H1 (cell line): ENCODE results near the gene GZMM. TPM values are rescaled to one million over a fixed set of nuclear protein-coding genes. Genes with fewer than 3 reads are reported as not detected.

Experiments
- CTCF ChIA-PET: fragments of 300-600 bp; sonication (Branson Sonifier 250); formaldehyde crosslinking; loops from one replicate; lab custom pipeline; 2021; ENCODE audit not compliant: partially characterized antibody; lab: Charles Lee
- POLR2A ChIA-PET: fragments of 300-600 bp; sonication (Branson Sonifier 250); formaldehyde crosslinking; loops from one replicate; lab custom pipeline; 2021; ENCODE audit warnings: inconsistent platforms; ENCODE audit not compliant: partially characterized antibody; lab: Charles Lee
- DNase-seq, 2 experiments: peaks; one replicate each; pipeline versions ENCODE4 v3.0.0 to v3.0.0-alpha.2; 2010 to 2022; ENCODE audit warnings: low spot score in 2 of 2, low read depth in 1 of 2, mixed read lengths in 1 of 2
- FAIRE-seq: peaks from 2 replicates; lab custom pipeline; 2011; peaks lifted over from hg19 to GRCh38; lab: Jason Lieb, UNC
- H2AFZ ChIP-seq: 2 replicates; pipeline ENCODE4 v1.8.1; 2012; ENCODE audit warnings: low read length, inconsistent platforms
- H2AK5ac ChIP-seq: 2 replicates; pipeline ENCODE4 v1.6.1; 2013; ENCODE audit warnings: low read depth, low read length
- H2BK120ac ChIP-seq: replicated peaks from 2 replicates; pipeline ENCODE3; 2013; ENCODE audit warnings: low read depth, low read length, inconsistent platforms
- H2BK12ac ChIP-seq: 2 replicates; pipeline ENCODE4 v1.6.1; 2013; ENCODE audit warnings: low read depth, low read length
- H2BK15ac ChIP-seq: 2 replicates; pipeline ENCODE4 v1.6.1; 2013; ENCODE audit warnings: low read length
- H2BK20ac ChIP-seq: 2 replicates; pipeline ENCODE4 v1.6.1; 2013; ENCODE audit warnings: low read length
- H2BK5ac ChIP-seq: 2 replicates; pipeline ENCODE4 v1.6.1; 2013; ENCODE audit warnings: low read depth, low read length
- H3K14ac ChIP-seq: 2 replicates; pipeline ENCODE4 v1.6.1; 2013; ENCODE audit warnings: inconsistent platforms; ENCODE audit not compliant: insufficient read length
- H3K18ac ChIP-seq: 2 replicates; pipeline ENCODE4 v1.6.1; 2013; ENCODE audit warnings: low read length; ENCODE audit errors: extremely low read depth
- H3K23ac ChIP-seq: 2 replicates; pipeline ENCODE4 v1.6.1; 2013; ENCODE audit warnings: inconsistent platforms; ENCODE audit not compliant: insufficient read length
- H3K23me2 ChIP-seq: 2 replicates; pipeline ENCODE4 v1.6.1; 2013; ENCODE audit warnings: low read depth, low read length
- H3K27ac ChIP-seq: 2 replicates; pipeline ENCODE4 v1.6.1; 2011; ENCODE audit warnings: low read depth, low read length, inconsistent platforms
- H3K27me3 ChIP-seq, 4 experiments: replicated peaks in 1 of 4; 1 replicate in 1 of 4; 2 replicates in 3 of 4; pipeline versions ENCODE4 v1.6.1 to v1.8.1; 2011 to 2013; ENCODE audit warnings: low read length in 3 of 4, mild to moderate bottlenecking in 3 of 4, inconsistent platforms in 2 of 4, mixed read lengths in 2 of 4, moderate library complexity in 1 of 4; ENCODE audit not compliant: control insufficient read depth in 3 of 4, insufficient read depth in 3 of 4; ENCODE audit errors: extremely low read depth in 1 of 4
- H3K36me3 ChIP-seq, 4 experiments: 2 replicates each; pipeline versions ENCODE4 v1.6.1 to v1.8.1; 2011 to 2013; ENCODE audit warnings: mild to moderate bottlenecking in 4 of 4, low read length in 3 of 4, moderate library complexity in 2 of 4, control low read depth in 1 of 4, inconsistent platforms in 1 of 4; ENCODE audit not compliant: insufficient read depth in 4 of 4, control insufficient read depth in 2 of 4
- H3K4ac ChIP-seq: replicated peaks from 2 replicates; pipeline ENCODE3; 2013; ENCODE audit warnings: low read length, low read depth, mixed read lengths, inconsistent platforms; ENCODE audit not compliant: insufficient read length
- H3K4me1 ChIP-seq, 4 experiments: replicated peaks in 1 of 4; 1 replicate in 1 of 4; 2 replicates in 3 of 4; pipeline versions ENCODE4 v1.6.1 to v1.8.1; 2011 to 2013; ENCODE audit warnings: low read length in 3 of 4, inconsistent platforms in 2 of 4, mixed read lengths in 1 of 4; ENCODE audit not compliant: insufficient read depth in 4 of 4, control insufficient read depth in 3 of 4
- H3K4me2 ChIP-seq, 2 experiments: 2 replicates each; pipeline versions ENCODE4 v1.6.1 to v1.8.1; 2011 to 2013; ENCODE audit warnings: low read depth in 2 of 2, low read length in 2 of 2, control low read depth in 1 of 2, inconsistent platforms in 1 of 2, mild to moderate bottlenecking in 1 of 2; ENCODE audit not compliant: insufficient read depth in 1 of 2
- H3K4me3 ChIP-seq, 4 experiments: fragments of 200-600, 300-600 bp in 1 of 4; sonication (generic), shearing (Covaris generic), sonication (Bioruptor Twin) in 1 of 4; 2 replicates each; pipeline versions ENCODE4 v1.5.1 to v1.8.1; 2011 to 2016; ENCODE audit warnings: low read length in 4 of 4, low read depth in 3 of 4, control low read depth in 2 of 4, inconsistent platforms in 2 of 4, mild to moderate bottlenecking in 2 of 4, mixed read lengths in 1 of 4, moderate library complexity in 1 of 4; ENCODE audit not compliant: insufficient read depth in 2 of 4; ENCODE audit errors: extremely low read depth in 1 of 4
- H3K56ac ChIP-seq: replicated peaks from 2 replicates; pipeline ENCODE3; 2013; ENCODE audit warnings: low read depth, mild to moderate bottlenecking, mixed read lengths, low read length, inconsistent platforms; ENCODE audit not compliant: insufficient read length
- H3K79me1 ChIP-seq: 2 replicates; pipeline ENCODE4 v1.6.1; 2013; ENCODE audit warnings: low read depth, low read length, control low read depth
- H3K79me2 ChIP-seq, 2 experiments: 2 replicates each; pipeline versions ENCODE4 v1.6.1 to v1.8.1; 2012 to 2013; ENCODE audit warnings: low read length in 2 of 2, mild to moderate bottlenecking in 2 of 2, inconsistent platforms in 1 of 2; ENCODE audit not compliant: insufficient read depth in 2 of 2, control insufficient read depth in 1 of 2
- H3K9ac ChIP-seq, 4 experiments: replicated peaks in 1 of 4; 1 replicate in 1 of 4; 2 replicates in 3 of 4; pipeline versions ENCODE4 v1.6.1 to v1.8.1; 2011 to 2013; ENCODE audit warnings: low read depth in 3 of 4, low read length in 3 of 4, control low read depth in 2 of 4, mild to moderate bottlenecking in 2 of 4, moderate library complexity in 2 of 4, inconsistent platforms in 1 of 4; ENCODE audit errors: extremely low read depth in 1 of 4
- H3K9me3 ChIP-seq, 2 experiments: 2 replicates each; pipeline versions ENCODE4 v1.6.1 to v1.8.1; 2012 to 2013; ENCODE audit warnings: mild to moderate bottlenecking in 2 of 2, moderate library complexity in 2 of 2, control low read depth in 1 of 2, inconsistent platforms in 1 of 2, low read depth in 1 of 2, low read length in 1 of 2, mixed read lengths in 1 of 2; ENCODE audit not compliant: insufficient read depth in 2 of 2
- H4K20me1 ChIP-seq, 2 experiments: replicated peaks in 1 of 2; 2 replicates each; pipeline versions ENCODE3 to v1.8.1; 2011 to 2013; ENCODE audit warnings: inconsistent platforms in 2 of 2, low read length in 2 of 2, mild to moderate bottlenecking in 1 of 2; ENCODE audit not compliant: insufficient read depth in 2 of 2, control insufficient read depth in 1 of 2
- H4K5ac ChIP-seq: 2 replicates; pipeline ENCODE4 v1.6.1; 2013; ENCODE audit warnings: low read length, low read depth, mixed read lengths, inconsistent platforms; ENCODE audit not compliant: insufficient read length
- H4K8ac ChIP-seq: 2 replicates; pipeline ENCODE4 v1.8.0; 2013; ENCODE audit warnings: mild to moderate bottlenecking, moderate library complexity, low read length, inconsistent platforms; ENCODE audit not compliant: insufficient read depth; ENCODE audit errors: extremely low read depth
- H4K91ac ChIP-seq: replicated peaks from 2 replicates; pipeline ENCODE3; 2013; ENCODE audit warnings: low read length, mixed read lengths, inconsistent platforms; ENCODE audit not compliant: insufficient read length
- KDM1A ChIP-seq: fragments of 200-600, 300-600 bp; sonication (generic); IDR thresholded peaks from 2 replicates; pipeline ENCODE4 v1.7.1; 2016; ENCODE audit warnings: mild to moderate bottlenecking, low read length, borderline replicate concordance
- WGBS, 2 experiments: shearing (Covaris generic) in 1 of 2; methylation state at CpG; one replicate each; pipeline versions ENCODE4 v1.1.6 to v1.1.7; 2013 to 2015; ENCODE audit warnings: low lambda C conversion rate in 2 of 2, mixed read lengths in 2 of 2, inconsistent platforms in 1 of 2, low coverage in 1 of 2, missing lambda C conversion rate in 1 of 2; ENCODE audit not compliant: insufficient replicate concordance in 2 of 2, insufficient coverage in 1 of 2, insufficient read length in 1 of 2; ENCODE audit errors: extremely low coverage in 1 of 2, missing lambda C conversion rate in 1 of 2; 5-methylcytosine and 5-hydroxymethylcytosine counted together
- polyA plus RNA-seq, 7 experiments: library from polyadenylated mRNA; depleted of rRNA in 3 of 7; stranded (reverse) in 5 of 7; unstranded in 2 of 7; fragments of >200 nt in 5 of 7; fragments of 200-250 nt in 2 of 7; gene quantifications; 1 replicate in 5 of 7; 2 replicates in 1 of 7; 4 replicates in 1 of 7; pipeline versions ENCODE4 v1.2.1 to v1.2.3, GENCODE V29; 2011 to 2013; ENCODE audit warnings: missing spikeins in 2 of 7, mixed read lengths in 2 of 7
- total RNA-seq: library from RNA; stranded (reverse); fragmentation: NEBNext Ultra II Directional; extraction: Animal tissue kit (Norgen Biotek cat#: 25700); gene quantifications from 2 replicates; pipeline ENCODE4 v1.2.1, GENCODE V29; 2021
- TF ChIP-seq, protein P1 (sequence below): IDR thresholded peaks from 2 replicates; pipeline ENCODE4 v1.6.1; 2012; ENCODE audit warnings: low read length, inconsistent platforms

GZMM gene
- total and polyA plus RNA-seq, 2 of the 8 experiments (the other 6 are each of a cell fraction or from before 2014, with no cell fraction given), result 0.09 to 0.32 TPM

DNA sequence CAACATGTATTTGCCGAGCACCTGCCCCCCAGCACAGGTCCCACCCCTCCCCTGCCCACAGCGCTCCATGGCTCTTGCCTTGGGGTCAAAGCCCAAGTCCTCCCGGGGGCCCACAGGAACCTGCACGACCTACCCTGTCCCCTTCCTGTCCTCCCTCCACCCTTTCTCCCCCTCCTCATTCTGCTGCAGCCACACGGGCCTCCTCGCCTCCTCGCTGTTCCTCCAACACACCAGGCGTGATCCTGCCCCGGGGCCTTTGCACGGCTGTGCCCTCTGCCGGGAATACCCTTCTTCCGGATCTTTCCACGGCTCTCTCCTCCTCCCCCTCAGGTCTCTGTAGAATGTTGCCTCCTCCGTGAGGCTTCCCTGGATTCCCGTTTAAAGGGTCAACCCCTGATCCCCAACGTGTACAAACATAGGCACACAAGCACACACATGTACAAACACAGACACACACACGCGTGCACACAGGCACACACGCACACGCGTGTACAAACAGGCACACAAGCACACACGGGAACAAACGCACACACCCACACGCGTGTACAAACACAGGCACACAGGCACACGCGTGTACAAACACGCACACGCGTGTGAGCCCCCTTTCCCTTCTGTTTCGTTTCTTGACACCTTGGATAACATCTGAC, 44.8 kb upstream of the GZMM start:
- Histone ChIP-seq H4K91ac (no peak overlapping the region), H3K4me1 (peaks cover 0 to 12% (median 8%) of the 10 kb centered on the region in 4 experiments; a peak in 5 of 7 replicates), H3K23me2 (peaks cover 10% of the 10 kb centered on the region; the same call in 1 of the 2 replicates), H2AFZ (no peak overlapping the region), H3K9me3 (no peaks in the 10 kb centered on the region), H3K4me2 (peak overlapping the region in 1 of 2 experiments; percentile 80; a peak in 1 of 4 replicates), H3K9ac (no peak overlapping the region), H3K4ac (no peak overlapping the region), H3K14ac (no peak overlapping the region), H2BK5ac (no peak overlapping the region), H3K4me3 (no peak overlapping the region), H3K56ac (no peak overlapping the region), H3K23ac (no peak overlapping the region), H2BK120ac (no peak overlapping the region), H3K27me3 (peaks cover 19 to 26% (median 22%) of the 10 kb centered on the region in 4 experiments), H2BK20ac (no peak overlapping the region), H3K79me1 (no peaks in the 10 kb centered on the region), H2BK15ac (peak overlapping the region; percentile 81; the same call in 1 of the 2 replicates), H2BK12ac (peak overlapping the region; percentile 90; the same call in 1 of the 2 replicates), H3K36me3 (peaks cover 0 to 3% (median 0%) of the 10 kb centered on the region in 4 experiments; a peak in 1 of 8 replicates), H3K79me2 (no peaks in the 10 kb centered on the region), H4K8ac (no peak overlapping the region), H3K27ac (no peak overlapping the region), H2AK5ac (peak overlapping the region; percentile 96; the same call in 1 of the 2 replicates), H3K18ac (no peak overlapping the region), H4K5ac (no peak overlapping the region), H4K20me1 (peaks cover 0 to 7% of the 10 kb centered on the region in 2 experiments)
- ChIA-PET CTCF (interaction anchor here (1.0 to 1.5 kb wide), 2 partner anchors 11 to 12 kb away, joined by 3 to 6 read pairs; no protein-coding TSS in a partner anchor), POLR2A (interaction anchor here (1.1 to 2.8 kb wide), 3 partner anchors 11 to 43 kb away, joined by 4 to 8 read pairs (median 5); partner anchors contain the start of gene CDC34)
- TF ChIP-seq KDM1A, result peak; percentile 93
- TF ChIP-seq, protein P1, sequence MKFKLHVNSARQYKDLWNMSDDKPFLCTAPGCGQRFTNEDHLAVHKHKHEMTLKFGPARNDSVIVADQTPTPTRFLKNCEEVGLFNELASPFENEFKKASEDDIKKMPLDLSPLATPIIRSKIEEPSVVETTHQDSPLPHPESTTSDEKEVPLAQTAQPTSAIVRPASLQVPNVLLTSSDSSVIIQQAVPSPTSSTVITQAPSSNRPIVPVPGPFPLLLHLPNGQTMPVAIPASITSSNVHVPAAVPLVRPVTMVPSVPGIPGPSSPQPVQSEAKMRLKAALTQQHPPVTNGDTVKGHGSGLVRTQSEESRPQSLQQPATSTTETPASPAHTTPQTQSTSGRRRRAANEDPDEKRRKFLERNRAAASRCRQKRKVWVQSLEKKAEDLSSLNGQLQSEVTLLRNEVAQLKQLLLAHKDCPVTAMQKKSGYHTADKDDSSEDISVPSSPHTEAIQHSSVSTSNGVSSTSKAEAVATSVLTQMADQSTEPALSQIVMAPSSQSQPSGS, result no peak
- no peak for FAIRE-seq
- WGBS, 2 experiments, result 75% methylated on average over 28 of the region's 31 CpGs; no CpG with 5 or more reads in 1 of the 2 experiments
- DNase-seq, result peak in 1 of 2 experiments; percentile 58
